Measurements from ENCODE around the gene LYPD4.

GRCh38 chr19:41845051-41845590 lies 638 bp upstream of the LYPD4 start:
- no peak for TF ChIP-seq CTCF (conservative IDR thresholded peaks at IDR 0.05 in 1 of 2, IDR thresholded peaks at IDR 0.05 in 1 of 2; ENCODE audit: low read depth in 1 of 2, low read length in 2 of 2)
- no peak for TF ChIP-seq EZH2 (IDR thresholded peaks at IDR 0.05; ENCODE audit: low read length, missing control alignments)

Data from fibroblast of lung (primary cell).